ENCODE data around the gene TRNP1. TPM values are rescaled to one million over a fixed set of nuclear protein-coding genes. Genes with fewer than 3 reads are reported as not detected.

TRNP1 gene
- total RNA-seq, 1 donor from 2014 or later = 37.6 TPM

DNA sequence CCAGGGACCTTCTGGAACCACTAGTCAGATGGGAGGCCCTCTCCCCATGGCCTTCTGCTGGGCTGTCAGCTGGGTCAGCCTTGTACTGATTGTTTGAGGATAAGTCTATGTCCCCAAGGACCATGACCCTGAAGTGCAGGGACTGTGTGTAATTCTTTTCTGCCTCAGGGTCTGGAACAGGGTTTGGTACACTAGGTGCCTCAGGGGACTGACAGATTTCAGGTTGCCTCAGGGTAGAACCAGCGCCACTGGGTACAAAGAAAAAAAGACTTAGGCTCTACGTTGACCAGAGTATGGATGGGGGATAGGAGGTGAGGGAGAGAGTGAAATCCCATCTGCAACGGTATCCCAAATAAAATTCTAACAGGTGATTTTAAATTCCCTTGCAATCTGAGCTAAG lies 36.2 kb upstream of the TRNP1 start:
- no peak for DNase-seq (ENCODE audit: low spot score in 2 of 2)
- H3K9me3 ChIP-seq = no peaks in the 10 kb centered on the region
- H3K27me3 ChIP-seq = peaks cover 16% of the 10 kb centered on the region
- no peak overlapping the region for H3K4me3 ChIP-seq
- no peak overlapping the region for H3K27ac ChIP-seq
- intact Hi-C loops (cut with DNase I) = no loop called here
- H3K4me1 ChIP-seq = peaks cover 5 to 9% of the 10 kb centered on the region in 2 donors
- TF ChIP-seq, protein P1, sequence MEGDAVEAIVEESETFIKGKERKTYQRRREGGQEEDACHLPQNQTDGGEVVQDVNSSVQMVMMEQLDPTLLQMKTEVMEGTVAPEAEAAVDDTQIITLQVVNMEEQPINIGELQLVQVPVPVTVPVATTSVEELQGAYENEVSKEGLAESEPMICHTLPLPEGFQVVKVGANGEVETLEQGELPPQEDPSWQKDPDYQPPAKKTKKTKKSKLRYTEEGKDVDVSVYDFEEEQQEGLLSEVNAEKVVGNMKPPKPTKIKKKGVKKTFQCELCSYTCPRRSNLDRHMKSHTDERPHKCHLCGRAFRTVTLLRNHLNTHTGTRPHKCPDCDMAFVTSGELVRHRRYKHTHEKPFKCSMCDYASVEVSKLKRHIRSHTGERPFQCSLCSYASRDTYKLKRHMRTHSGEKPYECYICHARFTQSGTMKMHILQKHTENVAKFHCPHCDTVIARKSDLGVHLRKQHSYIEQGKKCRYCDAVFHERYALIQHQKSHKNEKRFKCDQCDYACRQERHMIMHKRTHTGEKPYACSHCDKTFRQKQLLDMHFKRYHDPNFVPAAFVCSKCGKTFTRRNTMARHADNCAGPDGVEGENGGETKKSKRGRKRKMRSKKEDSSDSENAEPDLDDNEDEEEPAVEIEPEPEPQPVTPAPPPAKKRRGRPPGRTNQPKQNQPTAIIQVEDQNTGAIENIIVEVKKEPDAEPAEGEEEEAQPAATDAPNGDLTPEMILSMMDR (IDR thresholded peaks at IDR 0.05) = no peak
- no peaks in the 10 kb centered on the region for H3K36me3 ChIP-seq

DNA sequence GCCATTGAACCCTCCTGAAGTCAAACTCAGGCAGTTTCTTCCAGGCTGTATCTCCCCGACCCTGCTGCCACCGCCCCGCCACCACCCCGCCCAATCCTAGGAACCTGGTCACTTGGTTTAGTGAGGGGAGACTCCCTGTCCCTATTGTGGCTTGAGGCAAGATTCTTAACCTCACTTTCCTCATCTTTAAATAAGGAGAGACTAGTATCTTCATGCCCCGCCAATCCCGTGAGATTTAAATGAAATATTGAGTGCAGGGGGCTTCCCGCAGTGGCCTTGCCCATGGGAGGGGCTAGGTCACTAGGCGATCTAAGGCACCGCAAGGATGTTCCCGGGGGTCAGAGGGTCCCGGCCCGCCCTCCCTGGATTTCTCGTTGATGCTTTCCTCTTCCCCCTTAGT lies 34.2 kb upstream of the TRNP1 start:
- intact Hi-C loops (cut with DNase I) = no loop called here
- Histone ChIP-seq H3K27me3 (peaks cover 16% of the 10 kb centered on the region), H3K36me3 (no peaks in the 10 kb centered on the region), H3K4me1 (peaks cover 5 to 9% of the 10 kb centered on the region in 2 donors), H3K27ac (no peak overlapping the region), H3K9me3 (no peaks in the 10 kb centered on the region), H3K4me3 (no peak overlapping the region)
- TF ChIP-seq, protein P1 (IDR thresholded peaks at IDR 0.05) = no peak
- DNase-seq (ENCODE audit: low spot score in 2 of 2) = no peak

DNA sequence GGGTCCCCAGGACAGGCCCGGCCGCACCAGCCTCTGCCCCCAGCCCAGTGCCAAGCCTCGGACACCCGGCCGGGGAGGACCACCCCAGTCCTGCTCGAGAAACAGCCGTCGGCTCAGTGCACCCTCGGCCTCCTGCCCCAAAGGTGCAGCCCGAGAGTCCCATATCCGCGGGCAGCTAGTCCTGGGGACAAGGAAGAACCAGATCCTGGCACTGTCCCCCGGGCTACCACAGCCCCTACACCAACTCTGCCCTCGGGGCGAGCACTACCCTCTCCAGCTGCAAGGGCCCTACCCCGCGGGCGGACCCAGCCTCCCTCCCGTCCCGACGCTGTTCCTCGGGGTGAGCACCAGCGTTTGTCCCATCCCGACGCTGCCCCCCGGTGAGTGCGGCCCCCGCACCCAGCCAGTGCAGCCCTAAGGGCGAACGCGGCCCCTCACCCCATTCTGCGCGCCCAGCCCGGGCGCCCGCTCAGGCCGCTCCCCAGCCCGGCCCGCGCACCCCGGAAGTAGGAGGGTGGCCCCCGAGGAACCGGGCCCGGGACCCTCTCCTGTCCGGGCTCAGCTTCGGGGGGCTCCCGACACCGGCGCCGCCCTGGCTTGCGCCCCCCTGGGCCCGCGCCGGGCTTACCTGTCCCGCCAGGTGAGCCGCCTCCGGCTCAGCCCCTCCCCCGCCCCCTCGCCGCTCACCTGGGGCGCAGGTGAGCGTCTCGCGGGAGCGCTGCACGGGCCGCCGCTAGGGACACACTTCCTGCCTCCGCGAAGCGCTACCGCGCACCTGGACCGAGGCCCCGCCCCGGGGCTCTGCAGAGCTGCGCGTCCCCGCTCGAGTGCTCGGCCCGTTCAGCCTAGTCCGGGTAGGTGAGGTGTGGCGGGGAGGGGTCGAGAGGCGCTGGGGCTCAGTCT lies 33.5 kb upstream of the TRNP1 start, which contains the start of gene KDF1:
TSS of gene KDF1 (minus strand) at position 747 of the 903 bp plus-strand sequence. CDS start 8,088 bp downstream, outside the sequence.
- no peak for DNase-seq (ENCODE audit: low spot score in 2 of 2)
- Histone ChIP-seq H3K4me1 (peaks cover 5 to 9% of the 10 kb centered on the region in 2 donors), H3K9me3 (no peaks in the 10 kb centered on the region), H3K27me3 (peaks cover 16% of the 10 kb centered on the region), H3K4me3 (peak within 1 kb of the TSS; percentile 37 to 46), H3K27ac (no peak within 1 kb of the TSS), H3K36me3 (no peaks in the 10 kb centered on the region)
- intact Hi-C loops (cut with DNase I) = loop anchor here (10.0 kb wide), 1 partner anchor 135 kb away; no protein-coding TSS in a partner anchor
- TF ChIP-seq, protein P1 (IDR thresholded peaks at IDR 0.05) = no peak

DNA sequence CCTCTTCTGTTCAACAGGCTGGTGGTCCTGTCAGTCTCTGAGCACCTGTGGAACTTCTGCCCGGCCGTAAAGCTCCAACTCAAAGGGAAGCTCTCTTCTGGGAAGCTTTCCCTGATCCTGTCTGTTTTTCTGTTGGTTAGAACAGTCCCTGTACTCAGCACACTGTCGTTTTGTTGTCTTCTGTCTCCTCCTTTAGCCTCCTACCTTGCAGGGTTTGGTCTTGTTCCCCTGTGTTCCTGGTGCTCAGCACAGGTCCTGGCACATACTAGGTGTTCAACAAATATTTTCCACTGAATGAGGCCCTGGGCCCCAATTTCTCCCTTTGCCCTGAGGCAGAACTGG lies 32.9 kb upstream of the TRNP1 start:
- H3K4me3 ChIP-seq = peak overlapping the region in 1 of 2 donors; percentile 37
- no peak for DNase-seq (ENCODE audit: low spot score in 2 of 2)
- H3K27me3 ChIP-seq = peaks cover 16% of the 10 kb centered on the region
- H3K9me3 ChIP-seq = no peaks in the 10 kb centered on the region
- peaks cover 5 to 9% of the 10 kb centered on the region in 2 donors for H3K4me1 ChIP-seq
- TF ChIP-seq, protein P1 (IDR thresholded peaks at IDR 0.05) = no peak
- no peak overlapping the region for H3K27ac ChIP-seq
- no peaks in the 10 kb centered on the region for H3K36me3 ChIP-seq
- intact Hi-C loops (cut with DNase I) = loop anchor here (10.0 kb wide), 1 partner anchor 134 kb away; no protein-coding TSS in a partner anchor

DNA sequence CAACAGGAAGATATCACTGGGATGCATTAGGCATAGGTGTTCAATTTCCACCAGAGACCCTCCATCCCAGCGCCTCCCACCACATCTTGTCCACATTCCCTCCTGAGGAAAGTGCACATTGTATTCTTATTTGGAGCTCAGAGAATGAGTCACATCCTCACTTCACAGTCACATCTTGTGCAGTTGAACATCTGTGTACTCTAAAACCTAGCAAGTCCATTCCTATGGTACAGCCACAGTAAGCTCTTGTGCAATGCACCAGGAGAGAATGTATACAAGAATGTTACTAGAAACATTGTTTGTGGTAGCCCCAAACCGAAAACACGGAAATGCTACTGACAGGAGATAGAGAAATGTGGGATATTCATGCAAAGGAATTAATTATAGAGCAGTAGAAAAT lies 31.7 kb upstream of the TRNP1 start:
- TF ChIP-seq, protein P1 (IDR thresholded peaks at IDR 0.05) = no peak
- Histone ChIP-seq H3K36me3 (no peaks in the 10 kb centered on the region), H3K4me3 (no peak overlapping the region), H3K4me1 (peaks cover 5 to 9% of the 10 kb centered on the region in 2 donors), H3K27me3 (peaks cover 16% of the 10 kb centered on the region), H3K9me3 (no peaks in the 10 kb centered on the region), H3K27ac (no peak overlapping the region)
- intact Hi-C loops (cut with DNase I) = loop anchor here (10.0 kb wide), 1 partner anchor 133 kb away; no protein-coding TSS in a partner anchor
- no peak for DNase-seq (ENCODE audit: low spot score in 2 of 2)

Data from ascending aorta (tissue), 2 donors.